NK-92 (cell line): ENCODE results near the gene TMEM11.
"Not testable (repeated sequence)": the region's sequence is repeated elsewhere in the genome, so short reads cannot be mapped to it uniquely, and the experiment has no call there.

Experiments
- DNase-seq: peaks from one replicate; lab custom pipeline; 2025; ENCODE audit not compliant: unreplicated experiment; lab: John Stamatoyannopoulos, UW

The TMEM11 gene

GRCh38 chr17:21212826-21213637, 929 bp downstream of the TMEM11 start:
- no peak for DNase-seq

DNA sequence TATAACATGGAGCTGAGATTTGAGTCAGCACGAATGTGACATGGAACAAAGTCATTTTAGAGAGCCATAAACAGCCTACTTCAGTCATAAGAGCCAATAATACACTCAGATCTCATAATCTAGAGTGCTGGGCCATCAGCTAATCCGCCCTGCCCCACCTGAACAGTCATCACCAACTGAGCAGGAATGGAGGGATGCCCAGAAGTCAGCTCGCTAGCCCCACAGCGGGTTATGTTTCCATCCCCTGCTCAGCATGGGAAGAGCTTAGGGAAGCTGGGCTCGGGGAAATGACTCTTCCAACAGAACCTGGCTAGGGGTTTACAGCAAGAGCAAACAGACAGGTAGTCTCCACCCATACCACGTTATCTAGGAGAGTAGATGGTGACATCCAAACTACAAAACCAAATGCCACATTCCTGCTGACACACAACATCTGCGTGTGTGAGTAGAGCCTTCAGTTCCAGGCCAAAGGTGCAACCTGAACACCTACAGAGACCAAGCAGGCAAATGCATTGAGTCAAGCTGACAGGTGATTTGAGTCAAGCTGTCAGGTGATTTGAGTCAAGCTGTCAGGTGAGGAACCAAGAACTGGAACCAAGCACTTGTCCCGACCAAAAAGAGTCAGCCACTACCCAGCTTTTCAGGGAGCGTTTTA, 2.0 kb downstream of the TMEM11 start:
- no peak for DNase-seq

DNA sequence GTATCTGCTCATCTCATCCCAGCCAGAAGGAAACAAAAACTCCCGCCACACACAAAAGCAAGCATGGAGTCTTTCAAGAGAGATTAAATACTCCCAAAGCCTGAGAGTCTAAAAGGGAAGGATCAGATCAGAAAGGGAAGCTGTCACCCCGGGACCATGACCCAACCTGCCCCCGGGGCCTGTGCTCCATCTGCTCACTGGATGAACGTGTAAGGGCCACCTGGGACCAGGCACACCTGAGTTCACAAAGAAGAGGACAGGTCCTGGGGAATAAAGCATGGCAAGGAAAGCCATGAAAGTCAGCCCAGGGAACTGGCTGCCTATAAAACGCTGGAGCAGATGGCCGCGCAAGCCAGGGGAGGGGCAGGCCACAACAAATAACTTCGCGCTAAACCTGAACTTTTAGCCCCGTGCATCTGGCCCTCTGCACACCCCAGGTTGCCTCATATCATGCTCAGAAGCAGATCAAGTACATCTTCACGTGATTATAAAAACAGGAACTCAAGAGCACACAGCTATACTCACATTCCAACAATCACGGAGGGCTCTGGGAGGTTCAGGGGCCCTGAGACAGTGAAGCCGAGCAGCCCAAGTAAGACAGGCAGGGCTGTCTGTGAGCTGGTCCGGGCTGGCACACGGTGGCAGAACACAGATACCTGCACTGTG, 3.4 kb downstream of the TMEM11 start:
- DNase-seq = no peak

- no peak for DNase-seq
These were observed 4.3 kb downstream of the TMEM11 start for GRCh38 chr17:21209511-21210175.

DNA sequence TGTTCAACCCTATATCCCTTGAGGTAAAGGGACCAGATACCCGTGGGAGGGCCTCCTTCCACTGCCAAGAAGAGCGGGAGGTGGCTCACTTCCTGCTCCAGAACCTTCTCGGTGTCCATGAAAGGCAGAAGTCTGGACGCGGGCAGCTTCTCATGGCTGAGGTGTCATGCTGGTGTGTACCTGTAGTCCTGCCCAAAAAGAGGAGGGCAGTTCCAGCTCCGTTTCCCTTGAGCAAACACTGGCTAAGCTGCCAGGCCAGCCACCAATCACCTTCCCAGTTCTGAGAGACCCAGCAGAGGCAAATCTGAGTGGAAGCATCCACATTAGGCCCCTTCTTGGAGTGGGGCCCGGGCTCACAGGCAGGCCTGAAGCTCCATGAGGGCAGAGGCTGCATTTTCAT, 5.6 kb downstream of the TMEM11 start:
- no peak for DNase-seq

DNA sequence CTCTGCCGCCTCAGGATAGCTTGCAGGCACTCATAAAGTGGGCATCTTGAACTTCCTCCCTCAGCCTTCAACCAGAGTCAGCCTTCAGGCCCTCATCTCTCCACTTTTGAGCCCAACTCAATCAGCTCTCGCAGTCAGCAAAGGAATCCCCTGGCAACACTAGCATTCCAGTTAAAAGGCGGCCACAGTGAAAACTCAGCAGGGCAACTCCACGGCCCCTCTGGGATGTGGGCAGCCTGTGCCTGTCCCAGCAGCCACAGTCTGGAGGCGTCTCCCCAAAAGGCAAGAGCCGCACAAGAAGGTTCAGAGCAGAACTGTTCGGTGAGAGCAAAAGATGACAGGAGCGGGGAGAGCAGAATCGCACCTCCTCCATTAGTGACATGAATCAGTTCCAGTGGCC, 9.0 kb downstream of the TMEM11 start:
- DNase-seq = no peak

DNA sequence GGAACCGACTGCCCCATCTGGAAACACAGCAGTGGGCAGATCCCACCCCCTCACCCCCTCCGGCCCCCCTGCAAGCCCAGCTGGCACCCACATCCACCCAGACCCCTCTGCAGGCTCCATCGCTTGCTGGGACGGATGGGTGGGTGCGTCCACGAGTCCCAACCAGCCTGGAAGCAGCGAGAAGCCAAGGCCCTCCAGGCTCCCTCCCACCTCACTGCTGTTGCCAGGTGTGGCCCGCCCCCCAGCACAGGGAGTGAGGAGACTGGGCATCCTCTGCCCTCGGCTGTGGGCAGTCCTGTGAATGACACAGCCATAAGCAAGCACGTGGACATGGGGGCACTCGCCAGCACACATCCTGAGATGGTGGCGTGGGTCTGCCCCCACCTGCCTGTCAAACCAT, 11.4 kb downstream of the TMEM11 start:
- DNase-seq = no peak

- DNase-seq = no peak
These were observed 12.1 kb downstream of the TMEM11 start for GRCh38 chr17:21201874-21202273.

- no peak for DNase-seq
These were observed 12.7 kb downstream of the TMEM11 start for GRCh38 chr17:21201298-21201595.

DNA sequence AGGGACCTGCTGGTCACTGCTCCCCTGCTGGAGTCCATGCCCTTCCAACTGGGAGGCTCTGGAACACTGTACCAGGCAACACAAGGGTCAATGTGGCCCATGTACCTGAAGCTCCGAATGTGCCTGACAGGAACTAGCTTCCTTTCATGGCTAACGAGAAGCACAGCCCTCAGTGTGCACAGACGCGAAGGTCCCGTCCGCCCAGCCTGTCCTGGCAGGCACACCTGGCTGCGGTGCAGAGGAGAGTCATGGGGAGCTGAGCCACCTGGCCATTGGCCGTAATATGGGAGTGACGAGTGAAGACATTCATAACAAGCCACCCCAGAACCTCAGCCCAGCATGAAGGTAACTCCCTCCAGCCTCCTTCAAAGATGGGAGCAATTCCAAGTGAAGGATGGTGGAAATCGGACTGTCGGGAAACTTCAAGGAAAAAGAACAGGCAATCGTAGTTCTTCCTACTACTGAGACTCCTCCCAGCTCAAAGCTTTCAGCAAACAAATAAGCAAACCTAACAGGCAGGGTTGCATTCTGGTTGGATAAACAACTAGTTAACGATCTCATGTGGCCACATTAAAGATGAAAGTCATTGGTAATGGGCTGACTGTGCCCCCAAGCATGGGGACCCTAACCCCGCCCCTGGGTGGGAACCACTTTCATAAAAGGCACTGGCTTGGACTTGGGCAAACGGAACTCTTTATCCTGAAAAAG, 13.2 kb downstream of the TMEM11 start:
- DNase-seq = no peak

DNA sequence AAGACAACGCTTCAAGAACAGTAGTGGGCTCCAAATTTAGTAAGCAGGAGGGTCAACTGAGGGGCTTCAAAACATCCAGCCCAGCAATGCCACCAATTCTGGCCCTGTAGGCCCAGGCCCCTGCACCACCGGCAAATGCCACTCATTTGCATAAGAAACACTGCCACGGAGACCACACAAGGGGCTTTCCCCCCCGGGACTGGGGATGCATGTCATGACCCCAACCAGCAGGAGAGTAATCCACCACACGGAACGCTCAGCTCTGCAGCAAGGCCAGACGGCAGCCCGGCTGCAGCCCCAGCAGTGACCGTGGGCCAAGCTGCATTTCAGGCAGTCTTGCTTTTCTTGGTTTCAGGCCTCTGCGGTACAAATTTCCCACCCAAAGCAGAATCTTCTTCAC, 14.1 kb downstream of the TMEM11 start:
- no peak for DNase-seq

DNA sequence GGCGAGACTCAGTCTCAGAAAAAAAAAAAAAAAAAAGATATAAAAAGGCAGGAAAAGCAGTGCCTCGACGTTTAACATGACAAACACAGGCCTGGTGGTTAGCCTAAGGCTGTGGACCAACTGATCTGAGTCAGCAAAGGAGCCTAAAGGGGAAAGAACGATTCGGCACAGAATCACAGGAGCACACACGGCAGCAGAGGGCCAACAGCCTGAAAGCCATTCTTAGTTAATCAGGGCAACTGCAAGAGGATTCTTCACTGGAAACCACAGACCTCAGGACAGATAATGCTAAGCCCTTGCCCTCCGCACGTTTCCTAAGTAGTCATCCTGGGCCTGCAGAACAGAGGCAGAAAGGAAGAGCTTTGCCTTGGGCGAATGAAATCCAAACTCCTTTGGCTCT, 14.7 kb downstream of the TMEM11 start:
- DNase-seq = no peak

DNA sequence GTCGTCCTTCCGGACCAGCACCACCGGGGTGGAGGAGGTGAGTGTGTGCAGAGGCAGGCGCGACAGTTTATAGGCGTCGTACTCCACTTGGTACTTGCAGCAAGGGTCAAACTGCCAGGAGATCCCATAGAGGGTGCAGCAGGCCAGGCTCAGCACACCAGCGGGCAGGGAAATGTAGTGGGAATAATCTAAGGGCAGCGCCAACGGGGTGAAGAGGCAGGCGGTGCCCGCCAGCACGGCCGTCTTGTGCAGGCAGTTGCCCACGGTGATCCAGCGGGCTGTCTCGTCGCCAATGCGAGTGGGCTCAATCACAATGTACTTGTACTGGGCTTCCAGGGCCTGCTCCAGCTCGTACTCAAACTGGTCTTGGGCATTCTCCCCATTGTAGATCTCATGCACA, 15.6 kb downstream of the TMEM11 start:
- DNase-seq = no peak

- no peak for DNase-seq
These were observed 17.8 kb downstream of the TMEM11 start for GRCh38 chr17:21196126-21196525.

DNA sequence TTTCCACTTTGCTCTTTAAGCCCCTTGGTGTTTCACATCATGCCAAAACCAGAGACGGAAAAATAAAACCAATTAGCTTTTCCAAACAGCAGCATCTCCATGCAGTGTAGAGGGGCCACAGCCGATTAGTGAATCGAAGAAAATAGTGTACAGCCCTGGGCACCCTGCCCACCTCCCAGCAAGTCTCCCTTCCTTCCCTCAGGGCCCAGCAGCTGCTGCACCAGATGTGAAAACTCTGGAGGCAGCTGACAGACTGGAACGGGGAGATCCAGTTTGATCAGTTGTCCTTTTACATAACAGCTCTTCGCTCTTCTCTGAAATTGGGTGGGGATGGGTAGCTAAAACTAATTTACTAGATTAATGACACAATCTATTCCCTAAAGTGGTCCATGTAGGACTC, 19.3 kb downstream of the TMEM11 start:
- no peak for DNase-seq

- no peak for DNase-seq
These were observed 19.7 kb downstream of the TMEM11 start for GRCh38 chr17:21194226-21194625.

DNA sequence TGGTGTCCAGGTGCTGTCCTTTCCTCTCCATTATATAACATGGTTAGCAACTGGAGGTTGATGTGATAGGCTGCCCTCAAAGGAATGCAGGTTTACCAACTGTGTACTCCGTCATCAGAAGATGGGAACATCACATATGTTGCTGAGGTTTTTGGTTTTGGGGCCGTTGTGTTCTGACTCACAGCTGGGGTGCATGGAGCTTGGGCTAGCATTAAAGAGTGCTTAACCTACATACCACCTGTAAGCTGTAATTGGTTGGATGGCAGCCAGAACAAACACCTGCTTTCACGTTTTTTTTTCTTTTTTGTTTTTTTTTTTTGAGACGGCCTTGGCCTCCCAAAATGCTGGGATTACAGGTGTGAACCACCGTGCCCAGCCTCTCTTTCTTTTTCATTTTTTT, 20.9 kb downstream of the TMEM11 start:
- no peak for DNase-seq

DNA sequence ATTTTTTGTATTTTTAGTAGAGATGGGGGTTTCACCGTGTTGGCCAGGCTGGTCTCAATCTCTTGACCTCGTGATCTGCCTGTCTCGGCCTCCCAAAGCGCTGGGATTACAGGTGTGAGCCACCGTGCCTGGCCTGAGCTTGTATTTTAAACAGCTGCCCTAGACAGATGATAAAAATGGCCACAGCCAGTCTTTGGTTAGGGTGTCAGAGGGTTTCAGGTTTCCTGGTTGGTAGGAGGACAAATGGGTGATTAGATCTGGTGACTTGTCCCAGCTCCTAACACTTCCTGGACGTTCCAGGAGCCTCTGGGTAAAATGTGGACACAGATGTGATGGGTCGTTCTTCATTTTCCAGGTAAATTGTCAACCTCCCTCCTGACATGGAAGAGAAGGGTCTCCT, 21.5 kb downstream of the TMEM11 start:
- not testable (repeated sequence) for DNase-seq

- DNase-seq = no peak
These were observed 22.3 kb downstream of the TMEM11 start for GRCh38 chr17:21191698-21192097.

GRCh38 chr17:21190078-21190477, 23.9 kb downstream of the TMEM11 start:
- DNase-seq = no peak

DNA sequence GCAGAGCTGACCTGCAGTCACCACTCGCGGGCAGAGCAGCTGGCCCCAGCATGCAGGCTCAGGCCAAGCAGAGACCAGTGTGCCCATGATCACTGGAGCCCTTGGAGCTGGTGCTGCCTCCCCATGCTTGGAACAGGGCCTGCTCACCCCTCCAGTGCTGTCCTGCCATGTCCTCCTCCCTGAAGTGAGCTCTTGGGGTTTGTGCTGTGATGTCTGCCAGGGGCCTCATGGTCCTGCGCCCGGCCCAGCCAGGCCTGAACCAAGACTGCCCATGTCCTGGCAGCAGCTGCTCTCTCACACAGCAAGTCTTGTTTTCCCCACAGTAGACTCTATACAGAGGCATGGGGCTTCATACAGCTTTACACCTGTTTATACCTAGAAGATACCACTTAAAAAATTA, 24.6 kb downstream of the TMEM11 start:
- no peak for DNase-seq
